WTC11 (cell line): ENCODE data around the gene RABGAP1. TPM values are rescaled to one million over a fixed set of nuclear protein-coding genes. Genes with fewer than 3 reads are reported as not detected.

Source experiments
- ATAC-seq: fragments of 200-7000 bp; cut with Tn5 transposase; 2 replicates; pipeline ENCODE4 v1.10.0; 2021; ENCODE audit warnings: mild to moderate bottlenecking, moderate library complexity
- Bru-seq: library from RNA; stranded (reverse); fragments of 400-500 nt; gene quantifications from one replicate; lab custom pipeline; 2021; lab: Mats Ljungman, UMichigan
- CTCF ChIA-PET: fragments of 300-600 bp; sonication (Branson Sonifier 250); formaldehyde crosslinking; loops from one replicate; lab custom pipeline; 2021; ENCODE audit warnings: antibody characterized with exemption; lab: Charles Lee
- POLR2A ChIA-PET: fragments of 350-600 bp; sonication (Branson Sonifier 250); formaldehyde crosslinking; loops from one replicate; lab custom pipeline; 2021; ENCODE audit warnings: antibody characterized with exemption; lab: Charles Lee
- DNase-seq: peaks from one replicate; pipeline ENCODE4 v3.0.0; 2021; ENCODE audit warnings: low spot score
- H3K27ac Mint-ChIP-seq: 2 replicates; pipeline ENCODE4 v1.8.0; 2021; ENCODE audit warnings: mixed read lengths
- H3K27me3 Mint-ChIP-seq: 2 replicates; pipeline ENCODE4 v1.8.0; 2021; ENCODE audit warnings: low read depth, mild to moderate bottlenecking, moderate library complexity, mixed read lengths
- H3K36me3 Mint-ChIP-seq: 2 replicates; pipeline ENCODE4 v1.8.0; 2021; ENCODE audit warnings: mixed read lengths
- H3K4me1 Mint-ChIP-seq: 2 replicates; pipeline ENCODE4 v1.8.0; 2022; ENCODE audit warnings: mixed read lengths
- H3K4me3 Mint-ChIP-seq: 2 replicates; pipeline ENCODE4 v1.8.0; 2021; ENCODE audit warnings: mild to moderate bottlenecking, moderate library complexity, mixed read lengths
- H3K9me3 Mint-ChIP-seq: 2 replicates; pipeline ENCODE4 v1.8.0; 2021; ENCODE audit warnings: mixed read lengths
- CREB1 ChIP-seq: sonication (generic); formaldehyde crosslinking; IDR thresholded peaks from 2 replicates; pipeline ENCODE4 v1.8.0; 2023; ENCODE audit warnings: mild to moderate bottlenecking, missing genetic modification reagents
- E2F5 ChIP-seq: sonication (generic); formaldehyde crosslinking; IDR thresholded peaks from 2 replicates; pipeline ENCODE4 v1.8.1; 2022; ENCODE audit warnings: mild to moderate bottlenecking, moderate library complexity, missing genetic modification reagents
- FOXP1 ChIP-seq: sonication (generic); formaldehyde crosslinking; IDR thresholded peaks from 2 replicates; pipeline ENCODE4 v1.8.0; 2022; ENCODE audit warnings: missing genetic modification reagents, mild to moderate bottlenecking, moderate library complexity, borderline replicate concordance
- GABPB1 ChIP-seq: sonication (generic); formaldehyde crosslinking; IDR thresholded peaks from 2 replicates; pipeline ENCODE4 v1.8.1; 2023; ENCODE audit warnings: mild to moderate bottlenecking, missing genetic modification reagents
- JAZF1 ChIP-seq: fragments of 250-450 bp; sonication (Bioruptor Pico); IDR thresholded peaks from 2 replicates; pipeline ENCODE4 v1.9.0; 2021; ENCODE audit warnings: moderate library complexity, mild to moderate bottlenecking, inconsistent platforms
- NFE2L1 ChIP-seq: sonication (generic); formaldehyde crosslinking; IDR thresholded peaks from 2 replicates; pipeline ENCODE4 v1.8.1; 2023; ENCODE audit warnings: missing genetic modification reagents
- NR3C1 ChIP-seq: sonication (generic); formaldehyde crosslinking; conservative IDR thresholded peaks from 2 replicates; pipeline ENCODE4 v1.8.1; 2023; ENCODE audit warnings: low read depth, mild to moderate bottlenecking, missing genetic modification reagents
- PRRX2 ChIP-seq: fragments of 250-450 bp; sonication (Bioruptor Pico); IDR thresholded peaks from 2 replicates; pipeline ENCODE4 v1.8.0; 2021; ENCODE audit warnings: mild to moderate bottlenecking
- SOX15 ChIP-seq: fragments of 250-450 bp; sonication (Bioruptor Pico); IDR thresholded peaks from 2 replicates; pipeline ENCODE4 v1.9.0; 2021; ENCODE audit warnings: mild to moderate bottlenecking
- ZBTB21 ChIP-seq: sonication (generic); formaldehyde crosslinking; IDR thresholded peaks from 2 replicates; pipeline ENCODE4 v1.8.1; 2023; ENCODE audit warnings: mild to moderate bottlenecking, missing genetic modification reagents, borderline replicate concordance
- ZNF219 ChIP-seq: sonication (generic); formaldehyde crosslinking; IDR thresholded peaks from 2 replicates; pipeline ENCODE4 v1.8.0; 2023; ENCODE audit warnings: missing genetic modification reagents, mild to moderate bottlenecking, borderline replicate concordance
- ZNF281 ChIP-seq: sonication (generic); formaldehyde crosslinking; IDR thresholded peaks from 2 replicates; pipeline ENCODE4 v1.8.0; 2023; ENCODE audit warnings: mild to moderate bottlenecking, missing genetic modification reagents
- ZNF512 ChIP-seq: sonication (generic); formaldehyde crosslinking; IDR thresholded peaks from 2 replicates; pipeline ENCODE4 v1.8.1; 2022; ENCODE audit warnings: missing genetic modification reagents, borderline replicate concordance
- ZNF532 ChIP-seq: fragments of 250-450 bp; sonication (Bioruptor Pico); IDR thresholded peaks from 2 replicates; pipeline ENCODE4 v1.9.0; 2021; ENCODE audit warnings: mild to moderate bottlenecking, borderline replicate concordance
- long read RNA-seq, 3 experiments: library from RNA in 1 of 3; library from capped mRNA in 1 of 3; library from polyadenylated mRNA in 1 of 3; unstranded in 2 of 3; stranded (forward) in 1 of 3; transcript quantifications; one replicate each; pipeline ENCODE4 v2.0.0, GENCODE V29; 2021
- total RNA-seq: library from RNA; stranded (reverse); gene quantifications from 3 replicates; pipeline ENCODE4 v1.2.3, GENCODE V29; 2021
- TF ChIP-seq, protein P1 (sequence below): sonication (generic); formaldehyde crosslinking; IDR thresholded peaks from 2 replicates; pipeline ENCODE4 v1.8.1; 2023; ENCODE audit warnings: mild to moderate bottlenecking, missing genetic modification reagents, moderate library complexity
- TF ChIP-seq, protein P2 (sequence below): fragments of 250-450 bp; sonication (Bioruptor Pico); IDR thresholded peaks from 2 replicates; pipeline ENCODE4 v1.8.0; 2021; ENCODE audit warnings: mild to moderate bottlenecking
- TF ChIP-seq, protein P3 (sequence below): fragments of 200-600 bp; IDR thresholded peaks from 2 replicates; pipeline ENCODE4 v1.8.0; 2022; ENCODE audit warnings: antibody characterized with exemption
- TF ChIP-seq, protein P4 (sequence below): sonication (generic); formaldehyde crosslinking; conservative IDR thresholded peaks from 2 replicates; pipeline ENCODE4 v1.8.1; 2022; ENCODE audit warnings: mild to moderate bottlenecking, missing genetic modification reagents

The RABGAP1 gene
- total RNA-seq = 38.1 to 42.9 TPM (median 41.1 TPM) in 3 replicates
- percentile 89 among the genes with signal in this experiment for Bru-seq, nascent RNA
- long read RNA-seq, experiment 1, full-length matches to known transcripts = 87 of 209 reads
- long read RNA-seq, experiment 1, partial matches to known transcripts = 44 of 209 reads
- long read RNA-seq, experiment 1, other reads (novel, unspliced or antisense) = 78 of 209 reads
- long read RNA-seq, experiment 2, full-length matches to known transcripts = 6 of 35 reads
- long read RNA-seq, experiment 2, partial matches to known transcripts = 8 of 35 reads
- long read RNA-seq, experiment 2, other reads (novel, unspliced or antisense) = 21 of 35 reads
- long read RNA-seq, experiment 3, partial matches to known transcripts = 1 of 17 reads
- long read RNA-seq, experiment 3, other reads (novel, unspliced or antisense) = 16 of 17 reads

DNA sequence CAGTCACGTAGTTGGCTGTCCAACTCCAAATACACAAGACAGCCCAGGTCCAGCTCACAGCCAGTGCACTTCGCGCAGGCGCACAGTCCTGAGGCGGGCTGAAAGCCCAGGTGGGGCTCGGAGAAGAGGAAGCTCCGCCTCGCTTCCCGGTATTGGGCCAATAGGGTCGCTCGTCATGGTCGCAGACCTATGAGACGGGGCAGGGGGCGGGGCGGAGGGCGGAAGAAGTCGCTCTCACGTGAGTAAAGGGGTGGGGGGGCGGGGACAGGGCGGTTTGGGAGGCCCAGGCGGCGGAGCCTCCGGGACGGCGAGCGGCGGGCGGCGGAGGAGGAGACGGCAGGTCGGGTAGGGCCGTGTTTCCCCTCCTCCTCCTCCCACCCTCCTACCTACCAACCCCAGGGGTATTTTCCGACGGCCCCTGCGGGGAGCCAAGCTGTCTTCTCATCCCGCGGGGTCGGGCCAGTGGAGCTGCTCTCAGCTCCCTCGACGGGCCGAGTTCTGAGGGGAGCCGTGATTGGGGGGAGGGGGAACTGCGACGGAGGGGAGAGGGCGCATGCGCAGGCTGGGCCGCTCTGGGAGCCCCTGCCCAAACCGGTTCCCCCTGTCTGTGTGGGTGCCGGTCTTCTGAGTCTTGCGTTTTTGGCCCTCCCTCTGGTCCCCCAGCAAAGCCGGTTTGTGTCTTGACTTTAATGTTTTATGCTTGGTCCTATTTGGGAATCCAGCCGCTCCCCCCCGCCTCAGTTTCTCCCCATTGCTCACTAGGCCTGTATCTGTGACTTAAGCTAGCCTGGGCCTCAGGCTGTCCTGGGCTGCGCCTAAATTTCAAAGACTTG is at the start of gene RABGAP1:
TSS of gene RABGAP1 (plus strand) at position 272 of the 833 bp plus-strand sequence. CDS start 16,040 bp downstream, outside the sequence.
- Mint-ChIP-seq H3K4me1 (peaks cover 22% of the 10 kb centered on the region), H3K27ac (peak within 1 kb of the TSS; percentile 99), H3K4me3 (peak within 1 kb of the TSS; percentile 92), H3K9me3 (no peaks in the 10 kb centered on the region), H3K27me3 (no peaks in the 10 kb centered on the region; the same call in 1 of the 2 replicates), H3K36me3 (peaks cover 16% of the 10 kb centered on the region)
- ChIA-PET CTCF (interaction anchor here (0.7 to 1.5 kb wide), 3 partner anchors 9 to 409 kb away, joined by 3 to 10 read pairs (median 5); partner anchors contain the start of gene ZBTB26), POLR2A (interaction anchor here (0.5 to 2.3 kb wide), 11 partner anchors 8 to 1974 kb away, joined by 3 to 44 read pairs (median 4); partner anchors contain the start of genes RC3H2, ZBTB26 and ZBTB6)
- ATAC-seq (peak; percentile 99), DNase-seq (peak; percentile 100)
- TF ChIP-seq E2F5 (no peak), NFE2L1 (CRISPR knock-in tag) (no peak), SOX15 (CRISPR knock-in tag) (no peak), NR3C1 (CRISPR knock-in tag) (no peak), ZNF219 (CRISPR knock-in tag) (no peak), PRRX2 (CRISPR knock-in tag) (no peak), ZNF281 (CRISPR knock-in tag) (peak; percentile 42; the same call in 1 of the 2 replicates), CREB1 (CRISPR knock-in tag) (no peak), FOXP1 (CRISPR knock-in tag) (peak; percentile 72; the same call in 1 of the 2 replicates), ZNF512 (CRISPR knock-in tag) (no peak), JAZF1 (CRISPR knock-in tag) (no peak), ZBTB21 (CRISPR knock-in tag) (no peak), ZNF532 (CRISPR knock-in tag) (no peak), GABPB1 (CRISPR knock-in tag) (peak; percentile 10; the same call in 1 of the 2 replicates)
- TF ChIP-seq, protein P1, sequence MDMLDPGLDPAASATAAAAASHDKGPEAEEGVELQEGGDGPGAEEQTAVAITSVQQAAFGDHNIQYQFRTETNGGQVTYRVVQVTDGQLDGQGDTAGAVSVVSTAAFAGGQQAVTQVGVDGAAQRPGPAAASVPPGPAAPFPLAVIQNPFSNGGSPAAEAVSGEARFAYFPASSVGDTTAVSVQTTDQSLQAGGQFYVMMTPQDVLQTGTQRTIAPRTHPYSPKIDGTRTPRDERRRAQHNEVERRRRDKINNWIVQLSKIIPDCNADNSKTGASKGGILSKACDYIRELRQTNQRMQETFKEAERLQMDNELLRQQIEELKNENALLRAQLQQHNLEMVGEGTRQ = peak; percentile 72
- TF ChIP-seq, protein P2, sequence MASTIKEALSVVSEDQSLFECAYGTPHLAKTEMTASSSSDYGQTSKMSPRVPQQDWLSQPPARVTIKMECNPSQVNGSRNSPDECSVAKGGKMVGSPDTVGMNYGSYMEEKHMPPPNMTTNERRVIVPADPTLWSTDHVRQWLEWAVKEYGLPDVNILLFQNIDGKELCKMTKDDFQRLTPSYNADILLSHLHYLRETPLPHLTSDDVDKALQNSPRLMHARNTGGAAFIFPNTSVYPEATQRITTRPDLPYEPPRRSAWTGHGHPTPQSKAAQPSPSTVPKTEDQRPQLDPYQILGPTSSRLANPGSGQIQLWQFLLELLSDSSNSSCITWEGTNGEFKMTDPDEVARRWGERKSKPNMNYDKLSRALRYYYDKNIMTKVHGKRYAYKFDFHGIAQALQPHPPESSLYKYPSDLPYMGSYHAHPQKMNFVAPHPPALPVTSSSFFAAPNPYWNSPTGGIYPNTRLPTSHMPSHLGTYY = 0 out of 2 replicates have a peak, but pooled peaks have one; percentile 39
- TF ChIP-seq, protein P3, sequence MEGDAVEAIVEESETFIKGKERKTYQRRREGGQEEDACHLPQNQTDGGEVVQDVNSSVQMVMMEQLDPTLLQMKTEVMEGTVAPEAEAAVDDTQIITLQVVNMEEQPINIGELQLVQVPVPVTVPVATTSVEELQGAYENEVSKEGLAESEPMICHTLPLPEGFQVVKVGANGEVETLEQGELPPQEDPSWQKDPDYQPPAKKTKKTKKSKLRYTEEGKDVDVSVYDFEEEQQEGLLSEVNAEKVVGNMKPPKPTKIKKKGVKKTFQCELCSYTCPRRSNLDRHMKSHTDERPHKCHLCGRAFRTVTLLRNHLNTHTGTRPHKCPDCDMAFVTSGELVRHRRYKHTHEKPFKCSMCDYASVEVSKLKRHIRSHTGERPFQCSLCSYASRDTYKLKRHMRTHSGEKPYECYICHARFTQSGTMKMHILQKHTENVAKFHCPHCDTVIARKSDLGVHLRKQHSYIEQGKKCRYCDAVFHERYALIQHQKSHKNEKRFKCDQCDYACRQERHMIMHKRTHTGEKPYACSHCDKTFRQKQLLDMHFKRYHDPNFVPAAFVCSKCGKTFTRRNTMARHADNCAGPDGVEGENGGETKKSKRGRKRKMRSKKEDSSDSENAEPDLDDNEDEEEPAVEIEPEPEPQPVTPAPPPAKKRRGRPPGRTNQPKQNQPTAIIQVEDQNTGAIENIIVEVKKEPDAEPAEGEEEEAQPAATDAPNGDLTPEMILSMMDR = no peak
- TF ChIP-seq, protein P4, sequence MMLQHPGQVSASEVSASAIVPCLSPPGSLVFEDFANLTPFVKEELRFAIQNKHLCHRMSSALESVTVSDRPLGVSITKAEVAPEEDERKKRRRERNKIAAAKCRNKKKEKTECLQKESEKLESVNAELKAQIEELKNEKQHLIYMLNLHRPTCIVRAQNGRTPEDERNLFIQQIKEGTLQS (CRISPR knock-in tag) = no peak
